Endodermal cell (in vitro differentiated cells): Measurements from ENCODE around the gene ATF7IP2. TPM values are rescaled to one million over a fixed set of nuclear protein-coding genes. Genes with fewer than 3 reads are reported as not detected.

Experiments used
- DNase-seq: peaks from one replicate; pipeline ENCODE4 v3.0.0-alpha.2; 2017
- H3K27ac ChIP-seq: 2 replicates; pipeline ENCODE4 v1.5.1; 2013; ENCODE audit warnings: mild to moderate bottlenecking, low read depth, low read length, moderate library complexity
- H3K27me3 ChIP-seq: 2 replicates; pipeline ENCODE4 v1.6.1; 2013; ENCODE audit warnings: mild to moderate bottlenecking, low read length, moderate library complexity; ENCODE audit not compliant: insufficient read depth, control insufficient read depth, poor library complexity, severe bottlenecking
- H3K36me3 ChIP-seq: 2 replicates; pipeline ENCODE4 v1.7.0; 2013; ENCODE audit warnings: mild to moderate bottlenecking, low read length, moderate library complexity; ENCODE audit not compliant: control insufficient read depth, insufficient read depth
- H3K4me1 ChIP-seq: one replicate; pipeline ENCODE4 v1.7.0; 2013; ENCODE audit warnings: low read length; ENCODE audit not compliant: control insufficient read depth, insufficient read depth
- H3K4me3 ChIP-seq: 2 replicates; pipeline ENCODE4 v1.5.1; 2013; ENCODE audit warnings: mild to moderate bottlenecking, low read length, moderate library complexity
- H3K9ac ChIP-seq: 2 replicates; pipeline ENCODE4 v1.6.1; 2013; ENCODE audit warnings: mild to moderate bottlenecking, low read length, moderate library complexity; ENCODE audit not compliant: poor library complexity, severe bottlenecking; ENCODE audit errors: extremely low read depth
- H3K9me3 ChIP-seq: 2 replicates; pipeline ENCODE4 v1.6.1; 2013; ENCODE audit warnings: mild to moderate bottlenecking, low read length, moderate library complexity; ENCODE audit not compliant: control insufficient read depth
- H3K27ac Mint-ChIP-seq: 2 replicates; pipeline ENCODE4 v1.8.0; 2020; ENCODE audit warnings: mixed read lengths
- H3K27me3 Mint-ChIP-seq: 2 replicates; pipeline ENCODE4 v1.8.0; 2021; ENCODE audit warnings: mild to moderate bottlenecking, mixed read lengths; ENCODE audit not compliant: insufficient read depth
- H3K36me3 Mint-ChIP-seq: 2 replicates; pipeline ENCODE4 v1.8.0; 2020; ENCODE audit warnings: low read depth, mixed read lengths
- H3K4me1 Mint-ChIP-seq: 2 replicates; pipeline ENCODE4 v1.8.0; 2020; ENCODE audit warnings: mixed read lengths
- H3K4me3 Mint-ChIP-seq: 2 replicates; pipeline ENCODE4 v1.8.0; 2020; ENCODE audit warnings: mild to moderate bottlenecking, moderate library complexity, mixed read lengths
- H3K9me3 Mint-ChIP-seq: 2 replicates; pipeline ENCODE4 v1.8.0; 2020; ENCODE audit warnings: mild to moderate bottlenecking, mixed read lengths
- CTCF ChIP-seq: fragments of 200-600 bp; sonication (generic); conservative IDR thresholded peaks from 2 replicates; pipeline ENCODE4 v1.5.0; 2021; ENCODE audit warnings: antibody characterized with exemption, mild to moderate bottlenecking
- WGBS, 2 experiments: methylation state at CpG; one replicate each; pipeline versions ENCODE4 v1.1.5 to v1.1.7; 2013; ENCODE audit warnings: missing lambda C conversion rate in 2 of 2, mixed read lengths in 1 of 2; ENCODE audit not compliant: insufficient coverage in 1 of 2, insufficient read length in 1 of 2; 5-methylcytosine and 5-hydroxymethylcytosine counted together
- total RNA-seq, 2 donors: library from RNA; stranded (reverse); fragmentation: NEBNext Ultra II Directional in 1 of 2; extraction: Animal tissue kit (Norgen Biotek cat#: 25700) in 1 of 2; gene quantifications; 2 replicates in 1 of 2; 3 replicates in 1 of 2; pipeline ENCODE4 v1.2.1, GENCODE V29; 2021

The ATF7IP2 gene
- total RNA-seq, 2 donors from 2014 or later: 20.5 to 22.8 TPM

DNA sequence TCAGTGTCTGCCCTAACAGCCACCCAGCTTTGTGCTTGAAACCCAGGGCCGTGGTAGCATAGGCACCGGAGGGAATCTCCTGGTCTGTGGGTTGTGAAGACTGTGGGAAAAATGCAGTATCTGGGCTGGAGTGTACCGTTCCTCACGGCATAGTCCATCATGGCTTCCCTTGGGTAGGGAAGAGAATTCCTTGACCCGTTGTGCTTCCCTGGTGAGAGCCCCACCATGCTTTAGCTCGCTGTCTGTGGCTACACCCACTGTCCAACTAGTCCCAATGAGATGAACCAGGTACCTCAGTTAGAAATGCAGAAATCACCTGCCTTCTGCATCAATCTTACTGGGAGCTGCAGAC, 67.3 kb downstream of the ATF7IP2 start:
- Histone ChIP-seq H3K27ac (no peak overlapping the region), H3K9ac (no peak overlapping the region), H3K4me3 (no peak overlapping the region), H3K4me1 (no peaks in the 10 kb centered on the region), H3K27me3 (no peaks in the 10 kb centered on the region), H3K36me3 (peaks cover 13% of the 10 kb centered on the region), H3K9me3 (peaks cover 10% of the 10 kb centered on the region)
- no peak overlapping the region for H3K27ac Mint-ChIP-seq
- H3K4me3 Mint-ChIP-seq: no peak overlapping the region
- 90 to 95% methylated on average over 5 to 6 of the region's 6 CpGs for WGBS, 2 experiments
- H3K36me3 Mint-ChIP-seq: peaks cover 70% of the 10 kb centered on the region
- no peak for DNase-seq
- peaks cover 7% of the 10 kb centered on the region for H3K4me1 Mint-ChIP-seq
- H3K27me3 Mint-ChIP-seq: no peaks in the 10 kb centered on the region
- H3K9me3 Mint-ChIP-seq: peaks cover 15% of the 10 kb centered on the region
- TF ChIP-seq CTCF: no peak

DNA sequence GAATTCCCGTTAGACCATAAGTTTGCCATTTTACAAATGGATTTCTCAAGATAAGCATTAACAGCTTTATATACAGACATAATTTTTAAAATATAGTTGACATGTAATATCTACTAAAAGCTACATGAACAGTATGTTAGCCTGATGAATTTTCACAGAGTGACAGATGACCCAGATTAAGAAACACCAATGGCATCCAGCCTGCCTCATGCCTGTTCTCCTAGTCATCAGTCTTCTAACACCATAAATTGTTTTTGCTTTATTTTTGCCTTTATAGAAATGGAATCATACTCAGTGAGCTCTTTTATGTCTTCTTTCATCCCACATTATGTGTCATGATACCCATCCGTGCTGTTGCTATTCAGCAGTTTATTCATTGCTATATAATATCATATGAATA, 80.0 kb downstream of the ATF7IP2 start:
- H3K9ac ChIP-seq: no peak overlapping the region
- WGBS, 2 experiments: 86% methylated on average over 1 of the region's 2 CpGs; no CpG with 5 or more reads in 1 of the 2 experiments
- H3K4me1 ChIP-seq: no peaks in the 10 kb centered on the region
- Mint-ChIP-seq H3K27me3 (no peaks in the 10 kb centered on the region), H3K4me3 (no peak overlapping the region), H3K27ac (no peak overlapping the region), H3K4me1 (no peaks in the 10 kb centered on the region), H3K9me3 (no peaks in the 10 kb centered on the region), H3K36me3 (peaks cover 24% of the 10 kb centered on the region)
- no peak for DNase-seq
- TF ChIP-seq CTCF: no peak
- H3K27ac ChIP-seq: no peak overlapping the region
- H3K9me3 ChIP-seq: peaks cover 9% of the 10 kb centered on the region
- H3K27me3 ChIP-seq: no peaks in the 10 kb centered on the region
- H3K4me3 ChIP-seq: no peak overlapping the region
- peaks cover 15% of the 10 kb centered on the region for H3K36me3 ChIP-seq

GRCh38 chr16:10466313-10466712, 80.5 kb downstream of the ATF7IP2 start:
- H3K27me3 ChIP-seq: no peaks in the 10 kb centered on the region
- no peaks in the 10 kb centered on the region for H3K4me1 ChIP-seq
- H3K27ac ChIP-seq: no peak overlapping the region
- no peak for DNase-seq
- H3K36me3 ChIP-seq: peaks cover 13% of the 10 kb centered on the region
- TF ChIP-seq CTCF: no peak
- H3K9me3 ChIP-seq: peaks cover 9% of the 10 kb centered on the region
- H3K9me3 Mint-ChIP-seq: no peaks in the 10 kb centered on the region
- H3K9ac ChIP-seq: no peak overlapping the region
- H3K36me3 Mint-ChIP-seq: peaks cover 26% of the 10 kb centered on the region
- 100% methylated on average over 2 of the region's 2 CpGs; no CpG with 5 or more reads in 1 of the 2 experiments for WGBS, 2 experiments
- H3K27ac Mint-ChIP-seq: no peak overlapping the region
- no peak overlapping the region for H3K4me3 Mint-ChIP-seq
- H3K27me3 Mint-ChIP-seq: no peaks in the 10 kb centered on the region
- no peak overlapping the region for H3K4me3 ChIP-seq
- no peaks in the 10 kb centered on the region for H3K4me1 Mint-ChIP-seq
